Stimulated activated CD8-positive, alpha-beta memory T cell treated with anti-CD3 and anti-CD28 coated beads, Interleukin-12 subunit alpha, Interleukin-12 subunit beta, amount 100 ng/mL, for 24 hours (primary cell): ENCODE measurements around the gene OR5T3.
"Not testable (repeated sequence)": the region's sequence is repeated elsewhere in the genome, so short reads cannot be mapped to it uniquely, and the experiment has no call there.

Source experiments
- DNase-seq: peaks from one replicate; pipeline ENCODE4 v3.0.0-alpha.2; 2020; ENCODE audit errors: extremely low read depth

The OR5T3 gene

GRCh38 chr11:56251954-56252353 lies at the start of gene OR5T3:
OR5T3 (plus strand) TSS chr11:56252254; CDS start chr11:56252254, 0 bp downstream.
- DNase-seq = no peak

- DNase-seq = no peak
Observed at GRCh38 chr11:56207790-56208189, 44.3 kb upstream of the OR5T3 start.

- DNase-seq = no peak
Observed at GRCh38 chr11:56214537-56214936, 37.5 kb upstream of the OR5T3 start.

- not testable (repeated sequence) for DNase-seq
Observed at GRCh38 chr11:56219735-56220134, 32.3 kb upstream of the OR5T3 start.

- DNase-seq = no peak
Observed at GRCh38 chr11:56234155-56234554, 17.9 kb upstream of the OR5T3 start, which contains the start of gene OR5T2. OR5T2 (minus strand) TSS chr11:56234255; CDS start chr11:56233062, 1,193 bp downstream.

- no peak for DNase-seq
Observed at GRCh38 chr11:56271092-56271491, 19.0 kb downstream of the OR5T3 start.

GRCh38 chr11:56273854-56274253 lies 21.8 kb downstream of the OR5T3 start, which contains the start of gene OR5T1:
OR5T1 (plus strand) TSS chr11:56274154; CDS start chr11:56275639, 1,485 bp downstream.
- no peak for DNase-seq

- DNase-seq = no peak
Observed at GRCh38 chr11:56292154-56292553, 40.1 kb downstream of the OR5T3 start, which contains the start of gene OR8H1. OR8H1 (minus strand) TSS chr11:56292254; CDS start chr11:56291062, 1,192 bp downstream.

GRCh38 chr11:56296898-56297297 lies 44.8 kb downstream of the OR5T3 start:
- no peak for DNase-seq
